SJSA1 (cell line): ENCODE data around the gene GPC1. TPM values are rescaled to one million over a fixed set of nuclear protein-coding genes. Genes with fewer than 3 reads are reported as not detected.
A peak's percentile ranks its signal among the peaks of the same experiment; 100 is the strongest.

ENCODE experiments used
- DNase-seq, 2 experiments: peaks; one replicate each; pipeline ENCODE4 v3.0.0-alpha.2; 2015 to 2020; ENCODE audit warnings: low spot score in 2 of 2, low read depth in 1 of 2
- H3K27ac ChIP-seq: fragments of 250-450 bp; sonication (Bioruptor Pico); 2 replicates; pipeline ENCODE4 v1.5.1; 2020; ENCODE audit warnings: mild to moderate bottlenecking, moderate library complexity
- H3K27me3 ChIP-seq: fragments of 250-450 bp; sonication (Bioruptor Pico); replicated peaks from 2 replicates; pipeline ENCODE4 v1.5.1; 2020; ENCODE audit warnings: mild to moderate bottlenecking, moderate library complexity
- H3K36me3 ChIP-seq: fragments of 250-450 bp; sonication (Bioruptor Pico); 2 replicates; pipeline ENCODE4 v1.5.1; 2020; ENCODE audit warnings: mild to moderate bottlenecking
- H3K4me1 ChIP-seq: fragments of 250-450 bp; sonication (Bioruptor Pico); replicated peaks from 2 replicates; pipeline ENCODE4 v1.6.1; 2021; ENCODE audit warnings: mild to moderate bottlenecking
- H3K4me3 ChIP-seq: fragments of 250-450 bp; sonication (Bioruptor Pico); 2 replicates; pipeline ENCODE4 v1.5.1; 2020; ENCODE audit warnings: mild to moderate bottlenecking
- H3K9me3 ChIP-seq: fragments of 250-450 bp; sonication (Bioruptor Pico); replicated peaks from 2 replicates; pipeline ENCODE4 v1.5.1; 2020; ENCODE audit warnings: mild to moderate bottlenecking
- total RNA-seq: library from RNA; depleted of rRNA; stranded (reverse); fragments of >200 nt; shearing (Covaris generic); gene quantifications from 2 replicates; pipeline ENCODE4 v1.2.3, GENCODE V29; 2014

The GPC1 gene
- total RNA-seq, 1 experiment from 2014 or later: 63.4 TPM

GRCh38 chr2:240503848-240504247 is 68.4 kb downstream of the GPC1 start:
- no peak overlapping the region for H3K4me3 ChIP-seq
- no peaks in the 10 kb centered on the region for H3K4me1 ChIP-seq
- H3K27me3 ChIP-seq: no peaks in the 10 kb centered on the region
- H3K27ac ChIP-seq: no peak overlapping the region
- H3K36me3 ChIP-seq: no peaks in the 10 kb centered on the region
- no peak for DNase-seq
- H3K9me3 ChIP-seq: no peaks in the 10 kb centered on the region

GRCh38 chr2:240505910-240506309 is 70.4 kb downstream of the GPC1 start:
- Histone ChIP-seq H3K4me3 (no peak overlapping the region), H3K9me3 (no peaks in the 10 kb centered on the region), H3K4me1 (no peaks in the 10 kb centered on the region), H3K27ac (no peak overlapping the region), H3K36me3 (no peaks in the 10 kb centered on the region), H3K27me3 (no peaks in the 10 kb centered on the region)
- DNase-seq: peak in 1 of 2 experiments; percentile 31

- DNase-seq: peak in 1 of 2 experiments; percentile 22
- Histone ChIP-seq H3K4me1 (no peaks in the 10 kb centered on the region), H3K4me3 (no peak overlapping the region), H3K9me3 (no peaks in the 10 kb centered on the region), H3K27me3 (no peaks in the 10 kb centered on the region), H3K36me3 (no peaks in the 10 kb centered on the region), H3K27ac (no peak overlapping the region)
Observed at GRCh38 chr2:240506406-240507059, 71.1 kb downstream of the GPC1 start.

GRCh38 chr2:240507060-240507777 is 71.8 kb downstream of the GPC1 start:
- no peak overlapping the region for H3K4me3 ChIP-seq
- H3K27ac ChIP-seq: no peak overlapping the region
- H3K27me3 ChIP-seq: no peaks in the 10 kb centered on the region
- H3K4me1 ChIP-seq: no peaks in the 10 kb centered on the region
- peak in 1 of 2 experiments; percentile 41 for DNase-seq
- no peaks in the 10 kb centered on the region for H3K36me3 ChIP-seq
- H3K9me3 ChIP-seq: no peaks in the 10 kb centered on the region

- H3K27ac ChIP-seq: no peak overlapping the region
Observed at GRCh38 chr2:240507778-240508251, 72.4 kb downstream of the GPC1 start.

GRCh38 chr2:240508832-240509545 is 73.5 kb downstream of the GPC1 start:
- DNase-seq: peak in 1 of 2 experiments; percentile 28
- Histone ChIP-seq H3K27ac (no peak overlapping the region), H3K4me3 (no peak overlapping the region), H3K4me1 (peaks cover 3% of the 10 kb centered on the region), H3K9me3 (no peaks in the 10 kb centered on the region), H3K36me3 (no peaks in the 10 kb centered on the region), H3K27me3 (no peaks in the 10 kb centered on the region)

More at GRCh38 chr2:240507778-240508251, 72.4 kb downstream of the GPC1 start:
- H3K27me3 ChIP-seq: no peaks in the 10 kb centered on the region
- no peaks in the 10 kb centered on the region for H3K36me3 ChIP-seq
- peak in 1 of 2 experiments; percentile 37 for DNase-seq
- no peaks in the 10 kb centered on the region for H3K4me1 ChIP-seq
- H3K4me3 ChIP-seq: no peak overlapping the region
- H3K9me3 ChIP-seq: no peaks in the 10 kb centered on the region

- no peak overlapping the region for H3K4me3 ChIP-seq
- H3K9me3 ChIP-seq: no peaks in the 10 kb centered on the region
- no peaks in the 10 kb centered on the region for H3K27me3 ChIP-seq
- H3K36me3 ChIP-seq: no peaks in the 10 kb centered on the region
- DNase-seq: no peak
- H3K4me1 ChIP-seq: peaks cover 5% of the 10 kb centered on the region
- H3K27ac ChIP-seq: no peak overlapping the region
Observed at GRCh38 chr2:240509667-240510512, 74.4 kb downstream of the GPC1 start.

GRCh38 chr2:240510513-240511210 is 75.2 kb downstream of the GPC1 start:
- Histone ChIP-seq H3K36me3 (no peaks in the 10 kb centered on the region), H3K4me1 (peaks cover 5% of the 10 kb centered on the region), H3K27ac (no peak overlapping the region), H3K9me3 (no peaks in the 10 kb centered on the region), H3K27me3 (no peaks in the 10 kb centered on the region), H3K4me3 (no peak overlapping the region)
- DNase-seq: no peak

- H3K27me3 ChIP-seq: no peaks in the 10 kb centered on the region
- H3K4me3 ChIP-seq: no peak overlapping the region
- H3K4me1 ChIP-seq: peaks cover 5% of the 10 kb centered on the region
- no peak for DNase-seq
- H3K9me3 ChIP-seq: no peaks in the 10 kb centered on the region
- no peak overlapping the region for H3K27ac ChIP-seq
- no peaks in the 10 kb centered on the region for H3K36me3 ChIP-seq
Observed at GRCh38 chr2:240511351-240512108, 76.1 kb downstream of the GPC1 start.

- Histone ChIP-seq H3K27me3 (no peaks in the 10 kb centered on the region), H3K4me3 (no peak overlapping the region), H3K36me3 (no peaks in the 10 kb centered on the region), H3K4me1 (peaks cover 5% of the 10 kb centered on the region), H3K9me3 (no peaks in the 10 kb centered on the region), H3K27ac (no peak overlapping the region)
- no peak for DNase-seq
Observed at GRCh38 chr2:240512109-240512485, 76.6 kb downstream of the GPC1 start.

- Histone ChIP-seq H3K4me3 (no peak overlapping the region), H3K36me3 (no peaks in the 10 kb centered on the region), H3K27ac (no peak overlapping the region), H3K9me3 (no peaks in the 10 kb centered on the region), H3K4me1 (peaks cover 5% of the 10 kb centered on the region), H3K27me3 (no peaks in the 10 kb centered on the region)
- DNase-seq: no peak
Observed at GRCh38 chr2:240512666-240513535, 77.4 kb downstream of the GPC1 start.
